C4-2B (cell line): Measurements from ENCODE around the gene CDHR3.

ENCODE experiments used
- CTCF ChIP-seq: fragments of 450-650 bp; conservative IDR thresholded peaks from 2 replicates; pipeline ENCODE4 v1.5.1; 2017; ENCODE audit warnings: mild to moderate bottlenecking
- ZFX ChIP-seq: fragments of 450-650 bp; IDR thresholded peaks from 2 replicates; pipeline ENCODE4 v1.6.1; 2017

GRCh38 chr7:105917659-105918058 lies 45.4 kb upstream of the CDHR3 start:
- no peak for TF ChIP-seq CTCF
- no peak for TF ChIP-seq ZFX
